ENCODE measurements around the gene LRRFIP1. TPM values are rescaled to one million over a fixed set of nuclear protein-coding genes. Genes with fewer than 3 reads are reported as not detected.
A peak's percentile ranks its signal among the peaks of the same experiment; 100 is the strongest.

The LRRFIP1 gene
- total and polyA plus RNA-seq, 2 of the 13 experiments (the other 11 are each of a cell fraction or from before 2014, with no cell fraction given), result 15.9 to 40.5 TPM

DNA sequence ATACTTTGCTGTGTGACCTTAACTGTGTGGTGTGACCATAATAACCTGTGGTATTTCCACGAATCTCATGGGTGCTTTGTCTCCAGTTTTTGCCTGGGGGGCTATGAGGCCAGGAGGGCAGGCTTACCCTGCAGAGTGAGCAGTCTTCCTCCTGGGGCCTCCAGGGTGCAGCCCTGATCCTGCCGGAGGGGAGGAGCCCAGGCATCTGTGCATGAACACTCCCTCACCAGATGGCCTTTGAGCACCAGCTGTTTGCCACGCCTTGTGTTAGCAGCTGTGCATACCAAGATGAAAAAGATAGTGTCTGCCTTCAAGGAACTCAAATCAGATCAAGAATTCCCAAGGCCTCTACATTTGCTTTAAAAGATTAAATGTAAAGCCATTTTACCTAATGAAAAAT, 96.2 kb downstream of the LRRFIP1 start (continued):
- TF ChIP-seq ARID5B (CRISPR knock-in tag; IDR thresholded peaks at IDR 0.05) (peak; percentile 84), ZSCAN21 (CRISPR knock-in tag; IDR thresholded peaks at IDR 0.05; ENCODE audit: borderline replicate concordance) (no peak), ZNF614 (CRISPR knock-in tag; IDR thresholded peaks at IDR 0.05; ENCODE audit: borderline replicate concordance) (no peak), ATF2 (CRISPR knock-in tag; IDR thresholded peaks at IDR 0.05) (peak; percentile 32; the same call in 1 of the 2 replicates), EZH2 (conservative IDR thresholded peaks at IDR 0.05; ENCODE audit: low read depth, low read length) (no peak), ZNF263 (CRISPR knock-in tag; IDR thresholded peaks at IDR 0.05) (peak; percentile 68), KLF16 (CRISPR knock-in tag; IDR thresholded peaks at IDR 0.05) (no peak), ZNF644 (CRISPR knock-in tag; IDR thresholded peaks at IDR 0.05; ENCODE audit: low read depth) (no peak), MEIS2 (CRISPR knock-in tag; IDR thresholded peaks at IDR 0.05) (no peak), ZBTB20 (CRISPR knock-in tag; IDR thresholded peaks at IDR 0.05; ENCODE audit: borderline replicate concordance, low read depth) (no peak), CEBPG (CRISPR knock-in tag; IDR thresholded peaks at IDR 0.05) (0 out of 2 replicates have a peak, but pooled peaks have one; percentile 23), BCL6 (CRISPR knock-in tag; IDR thresholded peaks at IDR 0.05) (peak; percentile 97), IKZF4 (CRISPR knock-in tag; IDR thresholded peaks at IDR 0.05; ENCODE audit: borderline replicate concordance, low read depth, not compliant biosample characterization) (no peak), FOXA1 (IDR thresholded peaks at IDR 0.05) (no peak), FOXA1 (CRISPR knock-in tag; IDR thresholded peaks at IDR 0.05) (peak; percentile 36; the same call in 1 of the 2 replicates), LCORL (IDR thresholded peaks at IDR 0.05) (no peak), LCORL (CRISPR knock-in tag; IDR thresholded peaks at IDR 0.05) (peak; percentile 76), MED1 (CRISPR knock-in tag; IDR thresholded peaks at IDR 0.05) (peak; percentile 52; the same call in 1 of the 2 replicates), NONO (IDR thresholded peaks at IDR 0.05) (no peak), NONO (CRISPR knock-in tag; conservative IDR thresholded peaks at IDR 0.05) (no peak), RFX1 (IDR thresholded peaks at IDR 0.05) (no peak), ZBTB38 (CRISPR knock-in tag; IDR thresholded peaks at IDR 0.05) (peak; percentile 81), HMG20A (CRISPR knock-in tag; IDR thresholded peaks at IDR 0.05; ENCODE audit: borderline replicate concordance) (peak; percentile 26; the same call in 1 of the 2 replicates), HCFC1 (IDR thresholded peaks at IDR 0.05; ENCODE audit: low read depth, low read length) (no peak), ZNF557 (CRISPR knock-in tag; IDR thresholded peaks at IDR 0.05) (no peak)
- TF ChIP-seq, protein P1, sequence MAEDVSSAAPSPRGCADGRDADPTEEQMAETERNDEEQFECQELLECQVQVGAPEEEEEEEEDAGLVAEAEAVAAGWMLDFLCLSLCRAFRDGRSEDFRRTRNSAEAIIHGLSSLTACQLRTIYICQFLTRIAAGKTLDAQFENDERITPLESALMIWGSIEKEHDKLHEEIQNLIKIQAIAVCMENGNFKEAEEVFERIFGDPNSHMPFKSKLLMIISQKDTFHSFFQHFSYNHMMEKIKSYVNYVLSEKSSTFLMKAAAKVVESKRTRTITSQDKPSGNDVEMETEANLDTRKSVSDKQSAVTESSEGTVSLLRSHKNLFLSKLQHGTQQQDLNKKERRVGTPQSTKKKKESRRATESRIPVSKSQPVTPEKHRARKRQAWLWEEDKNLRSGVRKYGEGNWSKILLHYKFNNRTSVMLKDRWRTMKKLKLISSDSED (CRISPR knock-in tag; IDR thresholded peaks at IDR 0.05), result no peak
- TF ChIP-seq, protein P2, sequence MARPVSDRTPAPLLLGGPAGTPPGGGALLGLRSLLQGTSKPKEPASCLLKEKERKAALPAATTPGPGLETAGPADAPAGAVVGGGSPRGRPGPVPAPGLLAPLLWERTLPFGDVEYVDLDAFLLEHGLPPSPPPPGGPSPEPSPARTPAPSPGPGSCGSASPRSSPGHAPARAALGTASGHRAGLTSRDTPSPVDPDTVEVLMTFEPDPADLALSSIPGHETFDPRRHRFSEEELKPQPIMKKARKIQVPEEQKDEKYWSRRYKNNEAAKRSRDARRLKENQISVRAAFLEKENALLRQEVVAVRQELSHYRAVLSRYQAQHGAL (CRISPR knock-in tag; IDR thresholded peaks at IDR 0.05; ENCODE audit: not compliant biosample characterization), result no peak

Data from HepG2 (cell line).